ENCODE results near the gene CYP2W1. TPM values are rescaled to one million over a fixed set of nuclear protein-coding genes. Genes with fewer than 3 reads are reported as not detected.

Gene CYP2W1
- polyA plus RNA-seq, 1 donor, result 598 TPM

- WGBS (ENCODE audit: insufficient coverage, low lambda C conversion rate), result 57% methylated on average over 2 of the region's 39 CpGs
- peaks cover 42% of the 10 kb centered on the region for H3K4me1 ChIP-seq (ENCODE audit: control insufficient read depth, insufficient read depth, low read length)
Observed at GRCh38 chr7:967361-968082, 15.5 kb upstream of the CYP2W1 start.

DNA sequence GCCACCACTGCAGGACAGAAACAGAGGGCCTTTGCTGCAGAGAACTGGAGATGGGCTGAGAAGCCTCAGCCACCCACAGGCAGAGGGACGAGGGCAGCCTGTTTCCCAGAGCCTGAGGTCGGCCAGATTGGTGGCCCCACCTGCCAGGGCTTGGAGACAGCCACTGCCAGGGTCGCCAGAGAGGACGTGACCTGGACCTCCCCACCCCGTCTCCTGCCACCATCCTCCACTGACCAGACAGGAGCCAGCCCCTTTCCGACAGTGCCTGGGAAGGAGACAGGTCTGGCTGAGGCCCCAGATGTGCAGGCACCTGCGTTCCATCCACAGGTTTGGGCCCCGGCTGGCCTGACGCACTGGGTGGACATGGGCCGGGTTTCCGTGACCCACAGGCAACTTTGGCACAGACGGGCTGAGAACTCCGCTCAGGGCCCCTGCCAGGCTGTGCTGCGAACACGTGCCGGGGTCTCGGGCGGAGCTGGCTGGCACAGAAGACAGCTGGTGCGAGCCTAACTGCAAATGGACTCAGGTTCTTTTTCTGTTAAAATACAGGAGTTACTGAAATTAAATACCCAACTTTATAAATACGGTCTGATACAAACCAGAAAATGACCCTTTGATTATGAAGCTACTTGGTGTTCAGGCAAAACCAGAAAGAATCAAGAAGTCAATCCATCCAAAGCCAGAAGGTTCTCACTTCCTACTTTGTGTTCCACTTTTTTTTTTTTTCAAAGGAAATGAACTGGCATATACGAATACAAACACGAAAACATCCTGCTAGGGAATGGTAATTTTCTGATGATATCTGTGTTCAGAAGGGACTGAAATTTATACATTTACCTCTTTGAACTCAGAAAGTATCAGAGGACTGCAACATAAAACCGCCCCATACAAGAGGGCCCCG, 14.5 kb upstream of the CYP2W1 start:
- WGBS (ENCODE audit: insufficient coverage, low lambda C conversion rate), result 93% methylated on average over 2 of the region's 24 CpGs
- peaks cover 43% of the 10 kb centered on the region for H3K4me1 ChIP-seq (ENCODE audit: control insufficient read depth, insufficient read depth, low read length)

More at GRCh38 chr7:967361-968082, 15.5 kb upstream of the CYP2W1 start:
- no peak for DNase-seq
- Histone ChIP-seq H3K27ac (ENCODE audit: low read length) (no peak overlapping the region), H3K27me3 (ENCODE audit: control insufficient read depth, insufficient read depth, low read length) (no peaks in the 10 kb centered on the region), H3K9me3 (ENCODE audit: control insufficient read depth, low read depth, low read length) (peaks cover 9% of the 10 kb centered on the region), H3K4me3 (ENCODE audit: low read length) (no peak overlapping the region), H3K36me3 (ENCODE audit: control insufficient read depth, insufficient read depth, low read length) (peaks cover 60% of the 10 kb centered on the region)

DNA sequence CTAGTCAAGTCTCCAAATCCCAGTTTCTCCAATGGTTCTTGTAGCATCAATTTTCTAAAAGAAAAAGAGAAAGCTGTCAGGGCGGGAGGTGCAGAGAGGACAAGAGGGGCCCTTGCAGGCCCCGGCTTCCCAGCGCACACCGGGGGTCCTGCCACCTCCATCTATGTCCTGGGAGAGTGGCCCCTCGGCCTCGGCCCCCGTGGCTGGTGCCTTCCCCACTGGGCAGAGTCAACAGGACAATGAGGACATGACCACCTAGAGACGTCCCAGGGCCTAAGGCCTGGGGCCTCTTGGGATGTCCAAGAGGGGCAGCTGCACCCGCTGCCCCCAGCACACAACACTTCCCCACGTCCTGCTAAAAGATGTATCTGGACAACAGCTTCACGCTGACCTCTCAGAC, 13.6 kb upstream of the CYP2W1 start:
- no peaks in the 10 kb centered on the region for H3K27me3 ChIP-seq (ENCODE audit: control insufficient read depth, insufficient read depth, low read length)
- no peak for DNase-seq
- H3K9me3 ChIP-seq (ENCODE audit: control insufficient read depth, low read depth, low read length), result peaks cover 6% of the 10 kb centered on the region
- no peak overlapping the region for H3K27ac ChIP-seq (ENCODE audit: low read length)
- no CpG with 5 or more reads among the region's 11 CpGs for WGBS (ENCODE audit: insufficient coverage, low lambda C conversion rate)
- no peak overlapping the region for H3K4me3 ChIP-seq (ENCODE audit: low read length)
- peaks cover 67% of the 10 kb centered on the region for H3K36me3 ChIP-seq (ENCODE audit: control insufficient read depth, insufficient read depth, low read length)
- H3K4me1 ChIP-seq (ENCODE audit: control insufficient read depth, insufficient read depth, low read length), result peaks cover 35% of the 10 kb centered on the region

More for the DNA sequence above, 14.5 kb upstream of the CYP2W1 start:
- H3K36me3 ChIP-seq (ENCODE audit: control insufficient read depth, insufficient read depth, low read length), result peaks cover 67% of the 10 kb centered on the region
- no peak overlapping the region for H3K27ac ChIP-seq (ENCODE audit: low read length)
- no peak overlapping the region for H3K4me3 ChIP-seq (ENCODE audit: low read length)
- peaks cover 6% of the 10 kb centered on the region for H3K9me3 ChIP-seq (ENCODE audit: control insufficient read depth, low read depth, low read length)
- H3K27me3 ChIP-seq (ENCODE audit: control insufficient read depth, insufficient read depth, low read length), result no peaks in the 10 kb centered on the region
- no peak for DNase-seq

- no peaks in the 10 kb centered on the region for H3K27me3 ChIP-seq (ENCODE audit: control insufficient read depth, insufficient read depth, low read length)
- peaks cover 6% of the 10 kb centered on the region for H3K9me3 ChIP-seq (ENCODE audit: control insufficient read depth, low read depth, low read length)
- peaks cover 67% of the 10 kb centered on the region for H3K36me3 ChIP-seq (ENCODE audit: control insufficient read depth, insufficient read depth, low read length)
- peak in 1 of 2 donors; percentile 43 for DNase-seq
- peak overlapping the region; percentile 45 for H3K27ac ChIP-seq (ENCODE audit: low read length)
- H3K4me3 ChIP-seq (ENCODE audit: low read length), result no peak overlapping the region
- peaks cover 28% of the 10 kb centered on the region for H3K4me1 ChIP-seq (ENCODE audit: control insufficient read depth, insufficient read depth, low read length)
- WGBS (ENCODE audit: insufficient coverage, low lambda C conversion rate), result no CpG with 5 or more reads among the region's 6 CpGs
Observed at GRCh38 chr7:970744-971143, 12.2 kb upstream of the CYP2W1 start.

- Histone ChIP-seq H3K36me3 (ENCODE audit: control insufficient read depth, insufficient read depth, low read length) (peaks cover 55% of the 10 kb centered on the region), H3K27me3 (ENCODE audit: control insufficient read depth, insufficient read depth, low read length) (no peaks in the 10 kb centered on the region), H3K27ac (ENCODE audit: low read length) (peak overlapping the region; percentile 43), H3K9me3 (ENCODE audit: control insufficient read depth, low read depth, low read length) (peaks cover 6% of the 10 kb centered on the region), H3K4me3 (ENCODE audit: low read length) (no peak overlapping the region), H3K4me1 (ENCODE audit: control insufficient read depth, insufficient read depth, low read length) (peaks cover 41% of the 10 kb centered on the region)
- no peak for DNase-seq
- no CpG with 5 or more reads among the region's 12 CpGs for WGBS (ENCODE audit: insufficient coverage, low lambda C conversion rate)
Observed at GRCh38 chr7:972110-972509, 10.9 kb upstream of the CYP2W1 start.

DNA sequence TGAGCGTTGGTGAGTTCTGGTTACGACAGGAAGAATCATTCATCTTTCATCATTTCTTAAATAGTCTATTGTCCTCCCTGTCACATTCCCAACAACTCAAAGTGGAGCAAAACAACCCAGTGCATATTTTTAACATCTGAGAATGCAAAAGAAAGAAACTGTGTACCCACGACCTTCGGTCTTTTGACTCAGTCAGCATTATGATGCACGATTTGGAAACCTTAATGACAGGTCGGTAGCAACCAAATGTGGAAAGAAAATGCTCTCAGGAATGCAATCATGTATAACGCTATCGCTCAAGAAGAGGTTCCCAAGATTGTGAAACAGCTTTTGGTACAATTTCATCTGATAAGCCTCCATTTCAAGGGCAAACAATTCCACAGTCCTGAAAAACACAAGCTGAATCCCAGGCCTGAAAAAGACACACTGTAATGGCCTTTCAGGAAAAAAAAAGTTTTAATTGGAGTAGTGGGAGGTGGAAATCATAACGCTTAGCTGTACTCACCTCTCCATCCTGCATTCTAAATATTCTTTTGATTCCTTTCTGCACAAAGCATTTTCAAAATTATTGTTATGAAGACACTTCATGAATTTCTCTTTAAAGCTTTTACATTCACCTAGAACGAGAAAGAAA, 10.2 kb upstream of the CYP2W1 start:
- peak overlapping the region; percentile 96 for H3K27ac ChIP-seq (ENCODE audit: low read length)
- H3K36me3 ChIP-seq (ENCODE audit: control insufficient read depth, insufficient read depth, low read length), result peaks cover 48% of the 10 kb centered on the region
- H3K9me3 ChIP-seq (ENCODE audit: control insufficient read depth, low read depth, low read length), result peaks cover under 1% of the 10 kb centered on the region
- H3K4me3 ChIP-seq (ENCODE audit: low read length), result no peak overlapping the region
- 37% methylated on average over 3 of the region's 10 CpGs for WGBS (ENCODE audit: insufficient coverage, low lambda C conversion rate)
- H3K4me1 ChIP-seq (ENCODE audit: control insufficient read depth, insufficient read depth, low read length), result peaks cover 46% of the 10 kb centered on the region
- H3K27me3 ChIP-seq (ENCODE audit: control insufficient read depth, insufficient read depth, low read length), result no peaks in the 10 kb centered on the region
- DNase-seq, result peak in 1 of 2 donors; percentile 67

GRCh38 chr7:973312-973711, 9.7 kb upstream of the CYP2W1 start:
- Histone ChIP-seq H3K4me1 (ENCODE audit: control insufficient read depth, insufficient read depth, low read length) (peaks cover 52% of the 10 kb centered on the region), H3K36me3 (ENCODE audit: control insufficient read depth, insufficient read depth, low read length) (peaks cover 43% of the 10 kb centered on the region), H3K27me3 (ENCODE audit: control insufficient read depth, insufficient read depth, low read length) (no peaks in the 10 kb centered on the region), H3K27ac (ENCODE audit: low read length) (peak overlapping the region; percentile 96), H3K9me3 (ENCODE audit: control insufficient read depth, low read depth, low read length) (no peaks in the 10 kb centered on the region), H3K4me3 (ENCODE audit: low read length) (no peak overlapping the region)
- no peak for DNase-seq
- WGBS (ENCODE audit: insufficient coverage, low lambda C conversion rate), result no CpG with 5 or more reads among the region's 9 CpGs

GRCh38 chr7:974172-974571, 8.8 kb upstream of the CYP2W1 start:
- H3K4me3 ChIP-seq (ENCODE audit: low read length), result peak overlapping the region; percentile 96
- H3K36me3 ChIP-seq (ENCODE audit: control insufficient read depth, insufficient read depth, low read length), result peaks cover 37% of the 10 kb centered on the region
- H3K4me1 ChIP-seq (ENCODE audit: control insufficient read depth, insufficient read depth, low read length), result peaks cover 60% of the 10 kb centered on the region
- 20% methylated on average over 2 of the region's 7 CpGs for WGBS (ENCODE audit: insufficient coverage, low lambda C conversion rate)
- peak in 1 of 2 donors; percentile 46 for DNase-seq
- H3K9me3 ChIP-seq (ENCODE audit: control insufficient read depth, low read depth, low read length), result peaks cover 4% of the 10 kb centered on the region
- H3K27me3 ChIP-seq (ENCODE audit: control insufficient read depth, insufficient read depth, low read length), result no peaks in the 10 kb centered on the region
- H3K27ac ChIP-seq (ENCODE audit: low read length), result peak overlapping the region; percentile 96

DNA sequence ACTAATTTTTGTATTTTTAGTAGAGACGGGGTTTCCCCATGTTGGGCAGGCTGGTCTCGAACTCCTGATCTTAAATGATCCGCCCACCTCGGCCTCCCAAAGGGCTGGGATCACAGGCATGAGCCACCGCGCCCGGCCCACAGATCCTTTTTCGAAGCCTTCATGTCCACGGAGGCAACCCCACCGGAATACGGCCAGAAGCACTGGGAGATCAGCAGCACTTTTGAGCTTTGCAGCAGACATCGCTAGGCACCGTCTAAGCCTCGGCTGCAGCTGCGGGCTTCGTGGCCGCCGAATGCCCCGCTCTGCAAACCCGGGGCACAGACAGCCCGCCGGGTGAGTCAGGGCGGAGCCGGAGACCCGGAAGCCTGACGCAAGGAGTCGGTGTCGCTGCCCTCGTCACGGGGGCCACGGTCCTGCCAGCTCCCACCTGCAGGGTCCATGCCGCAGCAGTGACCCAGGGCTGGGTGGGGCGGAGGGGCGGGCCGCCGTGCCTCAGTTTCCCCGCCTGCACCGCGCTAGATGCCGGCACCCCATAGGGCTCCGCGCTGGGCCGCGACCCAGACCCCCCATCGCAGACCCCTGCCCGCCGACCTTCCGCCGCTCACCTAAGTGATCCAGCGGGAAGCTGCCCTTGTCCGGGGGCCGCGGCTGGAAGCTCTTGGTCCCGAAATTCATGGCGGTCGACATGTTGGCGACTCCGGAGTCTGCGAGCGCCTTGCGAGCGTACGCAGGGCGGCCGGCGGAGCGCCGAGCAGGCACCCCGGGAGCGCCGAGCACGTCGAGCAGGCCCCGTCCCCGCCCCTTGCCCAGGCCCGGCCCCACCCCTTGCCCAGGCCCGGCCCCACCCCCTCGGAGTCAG, 7.9 kb upstream of the CYP2W1 start, which contains the start of gene COX19:
TSS of gene COX19 (minus strand) at position 730 of the 862 bp plus-strand sequence. CDS start at position 690, 40 bp downstream.
- H3K9me3 ChIP-seq (ENCODE audit: control insufficient read depth, low read depth, low read length), result peaks cover 4% of the 10 kb centered on the region
- peak within 1 kb of the TSS; percentile 96 for H3K4me3 ChIP-seq (ENCODE audit: low read length)
- peak within 1 kb of the TSS; percentile 96 for H3K27ac ChIP-seq (ENCODE audit: low read length)
- H3K27me3 ChIP-seq (ENCODE audit: control insufficient read depth, insufficient read depth, low read length), result no peaks in the 10 kb centered on the region
- peaks cover 28% of the 10 kb centered on the region for H3K36me3 ChIP-seq (ENCODE audit: control insufficient read depth, insufficient read depth, low read length)
- no CpG with 5 or more reads among the region's 78 CpGs for WGBS (ENCODE audit: insufficient coverage, low lambda C conversion rate)
- peak; percentile 89 to 91 for DNase-seq
- peaks cover 66% of the 10 kb centered on the region for H3K4me1 ChIP-seq (ENCODE audit: control insufficient read depth, insufficient read depth, low read length)

All from large intestine (tissue), 3 donors.